HTERT RPE-1 (cell line): Measurements from ENCODE around the gene FYTTD1.

Experiments used
- in situ Hi-C: fragments of 300-500 bp; cut with MboI; formaldehyde crosslinking; loops from 4 replicates; pipeline ENCODE4 v1.14.3; 2020; ENCODE audit warnings: low sequenced_read_pairs

The FYTTD1 gene

GRCh38 chr3:197791892-197792647 is 42.4 kb downstream of the FYTTD1 start:
- in situ Hi-C loops: no loop called here

- in situ Hi-C loops: no loop called here
Observed at GRCh38 chr3:197793247-197793646, 43.6 kb downstream of the FYTTD1 start.

DNA sequence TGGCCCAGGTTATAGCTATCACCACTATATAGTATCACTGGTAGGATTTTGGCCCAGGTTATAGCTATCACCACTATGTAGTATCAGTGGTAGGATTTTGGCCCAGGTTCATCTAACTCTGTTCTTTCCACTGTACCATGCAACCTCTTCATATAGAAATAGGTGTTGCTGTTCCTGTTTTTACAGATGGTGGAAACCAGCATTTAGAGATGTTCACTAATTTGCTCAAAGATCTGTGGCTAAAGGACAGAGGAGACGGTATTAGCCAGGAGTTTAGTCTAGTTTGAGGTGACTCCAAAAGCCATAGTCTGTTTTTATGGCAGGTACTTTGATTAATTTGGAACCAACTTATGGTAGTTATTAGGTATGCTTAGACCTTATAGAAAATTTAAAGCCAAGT is 44.4 kb downstream of the FYTTD1 start:
- in situ Hi-C loops: no loop called here

DNA sequence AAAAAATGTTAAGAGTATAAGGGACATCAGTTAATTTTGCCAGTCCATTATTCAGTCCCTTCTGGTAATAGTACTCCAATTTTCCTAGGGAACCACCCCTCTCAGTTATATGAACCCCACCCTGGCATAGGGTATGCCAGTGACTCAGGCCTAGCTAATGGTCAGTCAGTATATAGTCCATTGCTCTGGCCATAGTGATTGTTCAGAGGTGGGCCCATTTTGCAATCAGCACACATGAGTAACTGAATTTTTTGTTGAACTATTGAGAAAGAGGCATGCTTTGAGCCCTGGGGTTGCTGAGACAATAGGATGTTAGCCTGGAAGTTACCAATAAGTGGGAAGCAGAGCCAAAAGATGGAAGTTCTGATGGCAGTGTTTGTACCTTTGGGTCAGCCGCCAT is 45.5 kb downstream of the FYTTD1 start:
- in situ Hi-C loops: no loop called here

GRCh38 chr3:197796087-197796486 is 46.4 kb downstream of the FYTTD1 start:
- in situ Hi-C loops: no loop called here

DNA sequence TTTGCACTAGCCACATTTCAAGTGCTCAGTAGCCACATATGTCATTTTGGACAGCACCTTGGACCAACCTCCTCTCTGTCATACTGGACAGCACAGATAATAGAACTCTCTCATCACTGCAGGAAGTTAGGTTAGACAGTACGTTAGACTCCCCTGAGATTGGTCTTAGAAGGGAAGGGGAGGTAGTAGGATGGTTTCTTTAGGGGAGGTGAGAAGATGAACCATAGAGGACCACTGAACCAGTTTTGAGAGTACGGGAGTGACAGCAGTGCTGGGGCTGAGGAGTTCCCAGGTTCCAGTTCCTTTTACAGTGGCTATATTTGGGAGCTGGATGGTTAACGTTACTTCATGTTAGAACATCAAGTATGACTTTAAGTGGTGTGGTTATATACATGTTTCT is 49.2 kb downstream of the FYTTD1 start:
- in situ Hi-C loops: no loop called here

DNA sequence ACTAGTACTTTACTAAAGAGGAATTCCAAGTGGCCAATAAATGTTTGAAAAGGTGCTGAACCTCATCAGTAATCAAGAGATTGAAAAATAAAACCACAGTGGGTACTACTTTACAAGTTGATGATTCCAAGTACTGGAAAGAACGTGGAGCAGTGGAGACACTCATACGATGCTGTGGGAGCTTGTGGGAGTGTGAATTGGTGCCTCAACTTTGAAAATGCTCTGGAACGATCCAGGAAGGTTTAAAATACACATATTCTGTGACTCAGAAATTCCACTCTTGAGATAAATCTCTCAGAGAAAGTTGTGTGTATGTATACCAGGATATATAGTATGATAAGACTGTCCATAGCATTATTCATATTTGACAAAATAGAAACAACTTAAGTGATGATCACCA is 50.7 kb downstream of the FYTTD1 start:
- in situ Hi-C loops: no loop called here

DNA sequence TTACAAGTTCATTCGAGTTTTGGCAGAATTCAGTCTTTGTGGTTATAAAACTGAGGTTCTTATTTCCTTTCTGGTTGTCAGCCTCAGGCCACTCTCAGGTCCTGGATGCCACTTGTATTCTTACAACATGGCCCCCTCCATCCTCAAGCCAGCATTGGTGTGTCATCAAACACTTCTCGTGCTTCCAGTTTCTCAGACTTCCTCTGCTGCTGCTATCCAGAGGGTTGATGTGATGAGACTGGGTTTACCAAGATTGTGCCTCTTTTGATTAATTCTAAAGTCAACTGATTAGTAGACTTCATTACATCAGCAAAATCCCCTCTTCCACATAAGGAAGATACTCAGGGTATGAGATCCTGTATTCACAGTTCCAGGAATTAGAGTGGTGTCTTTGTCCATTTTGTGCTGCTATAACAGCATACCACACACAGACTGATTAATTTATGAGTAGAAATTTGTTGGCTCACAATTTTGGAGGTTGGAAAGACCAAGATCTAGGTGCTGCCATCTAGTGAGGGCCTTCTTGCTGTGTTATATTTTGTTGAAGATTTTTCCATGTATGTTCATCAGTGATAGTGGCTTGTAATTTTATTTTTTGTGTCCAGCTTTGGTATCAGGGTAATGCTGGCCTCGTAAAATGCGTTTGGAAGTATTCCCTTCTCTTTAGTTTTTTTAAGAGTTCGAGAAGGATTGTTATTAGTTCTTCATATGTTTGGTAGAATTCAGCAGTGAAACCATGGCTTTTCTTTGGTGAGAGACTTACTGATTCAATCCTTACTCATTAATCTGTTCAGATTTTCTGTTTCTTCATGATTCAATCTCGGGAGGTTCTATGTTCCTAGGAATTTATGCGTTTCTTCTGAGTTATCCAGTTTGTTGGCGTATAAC is 52.5 kb downstream of the FYTTD1 start:
- in situ Hi-C loops: no loop called here

GRCh38 chr3:197802779-197803459 is 53.2 kb downstream of the FYTTD1 start:
- in situ Hi-C loops: no loop called here

DNA sequence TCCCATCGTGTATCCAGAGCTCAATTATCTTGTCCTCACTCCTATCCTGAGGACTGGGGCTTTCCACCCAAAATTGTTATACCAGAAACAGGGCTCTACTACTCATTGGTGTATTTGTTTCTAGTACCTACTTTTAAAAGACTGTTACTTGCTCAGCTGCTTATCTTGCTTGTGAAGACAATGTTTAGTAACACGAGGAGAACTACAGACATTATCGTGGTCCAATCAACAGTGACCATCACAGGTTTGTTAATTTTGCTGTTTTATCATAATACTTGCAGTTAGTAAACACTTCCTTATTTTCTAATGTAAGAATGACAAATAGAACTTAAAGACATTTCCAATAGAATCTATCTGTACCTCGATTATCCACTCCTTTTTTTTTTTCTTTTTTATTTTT is 54.8 kb downstream of the FYTTD1 start:
- in situ Hi-C loops: no loop called here

DNA sequence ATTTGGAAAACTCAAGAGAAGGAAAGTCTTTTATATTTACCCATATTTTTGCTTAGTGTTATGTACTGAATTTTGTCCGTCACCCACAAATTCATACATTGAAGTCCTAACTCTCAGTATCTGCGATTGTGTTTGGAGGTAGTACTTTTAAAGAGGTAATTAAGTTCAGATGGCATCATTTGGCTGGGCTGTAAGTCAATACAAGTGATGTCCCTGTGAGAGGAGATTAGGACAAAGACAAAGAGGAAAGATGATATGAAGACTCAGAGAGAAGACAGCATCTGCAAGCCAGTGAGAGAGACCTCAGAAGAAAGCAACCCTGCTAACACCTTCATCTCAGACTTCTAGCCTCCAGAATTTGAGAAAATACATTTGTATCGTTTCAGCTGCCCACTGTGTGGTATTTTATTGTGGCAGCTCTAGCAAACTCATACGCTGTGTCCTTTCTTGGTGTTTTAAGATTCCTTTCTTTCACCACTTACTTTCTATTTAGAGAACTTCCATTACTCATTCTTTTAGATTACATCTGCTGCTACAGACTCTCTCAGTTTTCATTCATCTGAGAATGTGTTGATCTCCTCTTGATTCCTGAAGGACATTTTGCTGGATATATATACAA is 58.4 kb downstream of the FYTTD1 start:
- in situ Hi-C loops: no loop called here

DNA sequence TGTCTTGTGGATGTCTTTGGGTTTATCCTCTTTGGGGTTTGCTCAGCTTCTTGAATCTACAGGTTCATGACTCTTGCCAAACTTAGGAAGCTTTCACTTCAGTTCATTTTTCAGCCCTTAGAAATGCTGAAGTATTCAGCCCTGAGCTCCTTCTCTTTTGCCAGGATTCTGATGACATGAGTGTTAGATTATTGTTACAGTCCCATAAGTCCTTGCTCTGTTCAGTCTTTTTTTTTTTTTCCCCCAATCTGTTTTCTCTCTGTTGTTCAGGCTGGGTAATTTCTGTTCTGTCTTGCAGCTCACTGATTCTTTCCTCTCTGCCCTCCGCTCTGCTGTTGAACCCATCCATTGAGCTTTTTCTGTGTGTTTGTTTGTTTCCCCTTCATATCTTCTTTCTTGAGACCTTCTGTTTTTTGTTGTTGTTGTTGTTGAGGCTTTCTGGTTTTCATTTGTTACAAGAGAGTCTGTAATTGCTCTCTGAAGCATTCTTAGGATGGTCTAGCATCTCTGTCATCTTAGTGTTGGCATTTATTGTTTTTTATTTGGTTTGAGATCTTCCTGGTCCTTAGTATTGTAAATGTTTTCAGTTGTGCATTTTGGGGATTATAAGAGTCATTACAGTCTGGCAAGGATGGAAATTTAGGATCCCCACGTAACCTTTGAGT is 59.8 kb downstream of the FYTTD1 start:
- in situ Hi-C loops: no loop called here

DNA sequence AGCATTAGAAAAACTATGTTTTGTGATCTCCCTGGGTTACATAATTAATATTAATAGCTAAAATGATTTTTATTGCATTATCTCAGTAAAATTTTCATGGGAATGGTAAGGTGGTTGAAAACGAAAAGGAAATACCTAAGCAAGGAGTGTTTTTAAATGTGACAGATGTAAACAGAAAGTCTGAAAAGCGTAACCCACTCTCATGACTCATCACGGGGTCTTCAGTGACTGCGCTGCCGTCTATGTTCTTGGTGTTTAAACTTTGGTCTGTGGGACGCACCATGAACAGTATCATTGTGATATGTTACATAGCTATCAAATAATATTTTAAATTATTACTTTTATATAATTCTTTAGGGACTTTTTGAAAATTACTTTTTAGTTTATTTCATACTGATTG is 61.2 kb downstream of the FYTTD1 start:
- in situ Hi-C loops: no loop called here

DNA sequence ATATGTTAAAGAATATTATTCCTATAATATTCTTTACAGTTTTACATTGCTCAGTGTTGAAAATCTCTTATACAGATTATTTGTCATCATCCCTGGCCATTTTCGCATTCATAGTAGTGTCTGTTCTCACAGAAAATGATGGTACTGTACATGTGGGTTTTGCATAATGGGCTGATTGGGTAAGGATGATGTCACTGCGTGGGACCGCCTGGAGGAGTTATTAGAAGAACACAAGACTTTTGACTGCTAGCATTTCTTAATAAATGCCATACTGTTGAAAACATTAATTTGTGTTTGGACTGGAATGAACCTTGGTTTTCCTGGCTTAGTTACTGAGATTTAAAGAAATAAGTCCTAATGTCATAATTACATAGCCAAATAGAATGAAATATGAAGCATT is 61.7 kb downstream of the FYTTD1 start:
- in situ Hi-C loops: no loop called here

DNA sequence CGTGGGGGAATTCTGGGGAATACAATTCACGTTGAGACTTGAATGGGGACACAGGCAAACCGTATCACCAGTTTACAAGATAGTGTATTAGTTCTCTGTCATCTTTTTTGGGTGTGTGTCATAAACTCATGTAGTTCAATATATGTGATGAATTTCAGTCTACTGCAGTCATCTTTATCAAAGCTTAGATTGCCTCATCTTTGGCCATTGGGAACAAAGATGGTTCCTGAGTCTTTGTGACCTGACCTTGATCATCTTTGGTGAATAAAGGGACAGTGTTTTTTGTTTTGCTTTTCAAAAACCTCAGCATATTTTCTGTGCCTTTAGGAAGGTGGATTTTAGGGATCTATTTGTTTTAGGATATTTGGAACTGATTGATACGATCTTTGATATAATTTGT is 64.7 kb downstream of the FYTTD1 start:
- in situ Hi-C loops: no loop called here

- in situ Hi-C loops: no loop called here
Observed at GRCh38 chr3:197820550-197821335, 71.1 kb downstream of the FYTTD1 start.

GRCh38 chr3:197829397-197830045 is 79.8 kb downstream of the FYTTD1 start:
- in situ Hi-C loops: no loop called here

GRCh38 chr3:197830308-197830966 is 80.8 kb downstream of the FYTTD1 start:
- in situ Hi-C loops: no loop called here

DNA sequence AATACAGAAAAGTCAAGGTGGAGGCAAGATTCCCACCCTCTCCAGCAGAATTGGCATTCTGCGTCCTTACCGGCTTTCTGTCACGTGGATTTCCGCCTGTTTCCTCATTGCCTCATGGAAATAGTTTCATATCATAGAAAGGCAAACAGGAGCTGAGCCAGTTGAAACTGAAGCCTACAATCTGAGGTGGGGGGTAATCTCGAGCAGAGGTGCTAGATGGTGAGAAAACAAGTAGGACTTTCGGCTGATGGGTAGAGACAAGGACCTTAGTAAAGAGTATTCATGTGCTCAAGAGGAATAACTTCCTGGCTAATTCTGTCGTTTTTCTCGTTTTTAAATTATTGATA is 81.3 kb downstream of the FYTTD1 start:
- in situ Hi-C loops: no loop called here
